NCI-H2171 treated with DMSO at 0.1 percent for 48 hours (cell line): ENCODE data around the gene NRXN3.
"Not testable (repeated sequence)": the region's sequence is repeated elsewhere in the genome, so short reads cannot be mapped to it uniquely, and the experiment has no call there.

Experiments
- DNase-seq: peaks from one replicate; lab custom pipeline; 2025; lab: John Stamatoyannopoulos, UW

The NRXN3 gene

DNA sequence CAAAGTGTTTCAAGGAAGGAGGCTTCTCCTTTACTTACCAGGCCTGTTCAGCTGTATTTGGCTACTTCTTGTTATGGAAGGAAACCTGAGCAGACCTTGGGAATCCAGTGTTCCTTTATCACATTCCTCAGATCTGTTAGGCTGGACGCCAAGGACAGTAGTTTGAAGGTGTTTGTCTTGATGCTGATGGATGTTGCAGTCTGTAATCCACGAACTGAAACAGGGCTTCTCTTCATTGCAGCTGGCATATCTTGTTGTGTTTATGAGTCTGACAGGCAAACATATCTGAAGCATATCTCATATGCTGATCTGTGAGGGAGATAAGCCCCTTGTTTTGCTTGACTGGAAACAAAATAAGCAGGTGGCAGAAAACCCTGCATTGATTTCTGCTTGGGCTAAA lies 904.3 kb downstream of the NRXN3 start:
- peak; percentile 75 for DNase-seq

DNA sequence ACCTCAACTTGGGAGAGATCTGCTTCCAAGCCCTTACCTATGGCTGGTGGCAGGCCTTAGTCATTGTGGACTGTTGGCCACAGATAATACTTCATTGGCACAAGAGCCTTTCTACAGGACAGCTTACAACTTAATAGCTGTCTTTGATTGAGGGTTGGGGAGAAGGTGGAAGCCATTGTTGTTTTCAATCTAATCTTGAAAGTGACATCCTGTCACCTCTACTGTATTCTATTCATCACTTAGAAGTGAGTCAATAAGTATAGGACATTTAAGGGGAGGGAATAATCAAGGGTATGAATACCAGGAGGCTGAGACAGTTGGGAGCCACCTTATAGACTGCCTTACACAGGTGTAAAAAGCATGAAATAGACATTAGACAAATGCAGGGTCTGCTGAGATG lies 906.3 kb downstream of the NRXN3 start:
- DNase-seq = no peak

DNA sequence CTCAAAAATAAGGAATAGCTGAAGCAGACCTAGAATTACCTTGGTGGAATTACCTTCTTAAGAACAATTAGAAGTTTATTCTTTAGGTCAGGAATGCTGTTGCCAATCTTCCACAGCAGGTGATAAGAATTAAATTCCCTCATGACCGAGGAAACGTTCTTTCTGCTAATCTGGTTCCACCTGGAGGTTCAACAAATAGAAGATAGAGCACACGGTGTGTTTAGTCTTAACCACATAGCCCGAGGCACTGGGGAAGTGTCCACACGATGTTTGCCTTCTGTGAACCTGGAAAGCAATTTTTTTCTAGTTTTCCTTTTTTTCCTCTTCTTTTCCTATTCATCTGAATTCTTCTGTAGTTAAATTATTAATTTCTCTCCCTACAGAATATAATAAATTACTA lies 906.9 kb downstream of the NRXN3 start:
- DNase-seq = no peak

- DNase-seq = no peak
These were observed 909.9 kb downstream of the NRXN3 start for GRCh38 chr14:79080040-79080439.

DNA sequence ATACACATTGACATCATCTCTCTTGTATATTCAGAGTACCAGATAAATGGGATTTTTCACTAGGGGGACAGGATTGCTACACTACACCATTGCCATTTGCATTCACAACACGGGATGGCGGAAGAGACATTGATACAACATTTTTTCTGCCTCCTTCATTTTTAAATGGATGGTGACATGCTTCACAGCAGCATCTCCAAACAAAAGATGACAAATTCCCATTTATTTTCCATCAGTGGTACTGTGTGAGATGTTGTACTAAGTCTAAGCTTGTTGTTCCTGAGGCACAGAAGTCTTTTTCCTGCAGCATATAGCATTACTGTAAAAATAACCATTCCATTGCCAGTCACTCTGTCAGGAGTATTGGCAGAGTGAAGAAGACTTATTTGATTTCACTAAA lies 912.7 kb downstream of the NRXN3 start:
- DNase-seq = no peak

- DNase-seq = no peak
These were observed 913.2 kb downstream of the NRXN3 start for GRCh38 chr14:79083356-79083755.

DNA sequence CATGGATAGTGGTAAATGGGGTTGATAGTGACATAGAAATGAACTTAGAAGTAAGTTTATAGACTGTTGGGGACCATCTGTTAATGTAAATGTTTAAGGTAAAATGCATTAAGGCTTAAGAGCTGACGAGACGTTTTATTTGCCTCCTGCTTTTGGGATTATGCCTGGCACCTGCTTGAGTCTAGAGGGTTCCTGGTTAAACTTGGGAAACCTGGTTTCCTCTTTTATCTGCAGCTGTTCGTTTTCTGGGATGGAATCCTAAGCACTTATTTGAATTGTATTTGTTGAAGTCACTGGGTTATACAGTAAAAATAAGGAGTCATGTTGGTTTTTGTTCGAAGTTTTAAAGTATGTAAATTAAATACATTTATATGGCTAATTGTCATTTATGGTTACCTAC lies 914.7 kb downstream of the NRXN3 start:
- DNase-seq = peak; percentile 28

GRCh38 chr14:79089576-79089975 lies 919.4 kb downstream of the NRXN3 start:
- no peak for DNase-seq

- DNase-seq = peak; percentile 38
These were observed 920.5 kb downstream of the NRXN3 start for GRCh38 chr14:79090641-79091180.

DNA sequence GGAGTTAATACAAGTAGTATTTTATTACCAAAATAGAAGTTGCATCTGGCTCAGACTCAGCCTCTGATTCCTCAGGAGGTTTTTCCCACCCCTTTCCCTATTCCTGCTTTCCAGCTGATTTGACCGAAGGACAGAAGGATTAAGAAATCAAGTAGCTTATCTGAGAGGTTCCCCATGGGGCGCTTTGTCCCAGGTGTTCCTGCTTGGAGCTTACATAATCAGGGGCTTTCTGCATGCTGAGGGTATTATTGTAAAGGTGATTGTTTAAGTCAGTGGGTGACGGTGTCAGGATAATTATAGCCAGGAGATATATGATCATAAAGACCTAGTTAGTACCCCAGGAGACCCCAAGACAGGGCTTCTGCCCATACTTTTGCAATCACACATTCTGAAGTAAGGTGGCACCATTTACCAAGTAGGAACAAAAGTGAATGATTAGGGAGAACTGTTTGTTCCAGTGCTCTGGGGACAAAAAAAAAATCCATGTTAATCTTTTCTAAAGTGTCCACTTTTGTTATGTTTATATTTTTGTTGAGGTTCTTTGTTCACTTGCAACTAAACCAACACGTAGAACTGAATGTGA lies 921.3 kb downstream of the NRXN3 start:
- peak; percentile 71 for DNase-seq

DNA sequence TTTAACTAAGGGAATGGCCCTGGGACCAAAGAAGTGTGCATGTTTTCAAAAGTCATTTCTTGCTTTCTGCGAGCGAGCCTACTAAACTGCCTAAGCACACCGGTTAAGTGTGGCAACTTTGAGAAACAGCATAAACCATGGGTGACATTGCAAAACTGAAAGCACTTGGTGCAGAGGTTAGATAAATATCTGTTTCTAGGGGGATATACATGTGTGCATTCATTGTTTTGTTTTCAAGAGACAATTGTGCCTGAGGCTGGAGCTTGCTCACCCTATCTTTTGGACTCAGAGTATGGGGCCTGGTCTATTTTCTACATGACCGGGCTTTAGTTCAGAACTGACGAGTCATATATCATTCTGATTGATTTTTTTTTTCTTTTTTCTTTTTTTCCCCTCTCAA lies 923.4 kb downstream of the NRXN3 start:
- no peak for DNase-seq

GRCh38 chr14:79094951-79095350 lies 924.8 kb downstream of the NRXN3 start:
- DNase-seq = no peak

DNA sequence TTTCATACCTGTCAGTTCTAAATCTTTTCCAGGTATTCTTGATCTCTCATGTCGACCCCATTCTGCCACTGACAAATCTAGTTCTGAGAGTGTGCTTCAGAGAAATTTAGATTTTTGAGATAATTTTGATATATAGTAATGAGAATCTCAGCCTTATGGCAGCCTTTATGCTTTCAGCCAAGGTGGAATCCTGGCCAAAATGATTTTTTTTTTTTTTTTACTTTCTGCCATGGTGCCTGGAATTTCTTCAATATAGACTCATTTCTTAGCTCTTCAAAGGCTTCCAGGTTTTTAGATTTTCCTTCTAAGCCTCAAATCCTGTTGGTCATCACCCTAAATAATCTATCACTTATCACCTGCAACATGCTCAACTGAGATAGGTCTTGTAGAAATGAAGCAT lies 926.6 kb downstream of the NRXN3 start:
- no peak for DNase-seq

DNA sequence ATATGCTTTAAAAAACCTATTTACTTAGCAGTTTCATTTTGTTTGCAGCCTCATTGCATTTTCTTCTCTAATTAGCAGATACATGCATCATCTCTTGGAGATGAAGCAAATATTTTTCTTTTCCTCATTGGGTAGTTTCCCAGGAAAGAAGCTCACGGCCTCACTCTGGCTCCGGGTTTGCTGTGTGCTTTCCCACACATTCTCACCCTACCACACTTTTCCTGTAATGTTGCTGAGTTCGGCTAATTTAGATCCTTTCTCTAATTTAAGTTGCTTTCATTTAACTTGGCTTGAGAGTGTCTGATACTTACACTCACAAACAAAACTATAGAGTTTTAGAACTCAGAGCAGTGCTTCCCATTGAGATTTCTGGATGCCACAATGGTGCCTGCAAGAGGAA lies 928.2 kb downstream of the NRXN3 start:
- no peak for DNase-seq

GRCh38 chr14:79100578-79100977 lies 930.4 kb downstream of the NRXN3 start:
- no peak for DNase-seq

GRCh38 chr14:79101388-79101787 lies 931.2 kb downstream of the NRXN3 start:
- DNase-seq = no peak

DNA sequence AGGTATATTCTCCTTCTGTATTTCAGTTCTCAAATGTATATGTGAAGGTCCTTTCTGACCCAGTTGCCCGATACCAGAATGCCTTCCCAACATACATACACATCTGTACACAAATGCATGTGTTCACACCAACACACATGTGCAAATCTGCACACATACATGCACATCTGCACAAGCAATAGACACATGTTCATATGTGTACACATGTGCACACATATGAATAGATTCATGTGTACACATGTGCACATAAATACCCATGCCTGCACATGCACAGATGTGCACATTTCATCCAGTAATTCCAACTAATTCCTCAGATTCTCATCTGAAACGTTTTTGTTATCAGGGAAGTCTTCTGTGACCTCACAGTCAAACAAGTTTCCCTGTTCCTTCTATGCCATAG lies 933.6 kb downstream of the NRXN3 start:
- no peak for DNase-seq

DNA sequence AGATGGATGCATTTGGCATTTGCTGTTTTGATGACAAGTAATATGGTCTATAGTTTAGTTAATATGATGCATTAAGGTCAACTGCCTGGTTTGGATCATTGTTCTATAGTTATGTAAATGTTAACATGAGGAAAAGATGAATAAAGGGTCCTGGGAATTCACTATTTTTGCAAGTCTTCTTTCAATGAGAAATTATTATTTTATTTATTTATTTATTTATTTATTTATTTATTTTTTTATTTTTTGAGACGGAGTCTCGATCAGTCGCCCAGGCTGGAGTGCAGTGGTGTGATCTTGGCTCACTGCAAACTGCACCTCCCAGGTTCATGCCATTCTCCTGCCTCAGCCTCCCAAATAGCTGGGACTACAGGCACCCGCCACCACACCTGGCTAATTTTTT lies 940.4 kb downstream of the NRXN3 start:
- not testable (repeated sequence) for DNase-seq

DNA sequence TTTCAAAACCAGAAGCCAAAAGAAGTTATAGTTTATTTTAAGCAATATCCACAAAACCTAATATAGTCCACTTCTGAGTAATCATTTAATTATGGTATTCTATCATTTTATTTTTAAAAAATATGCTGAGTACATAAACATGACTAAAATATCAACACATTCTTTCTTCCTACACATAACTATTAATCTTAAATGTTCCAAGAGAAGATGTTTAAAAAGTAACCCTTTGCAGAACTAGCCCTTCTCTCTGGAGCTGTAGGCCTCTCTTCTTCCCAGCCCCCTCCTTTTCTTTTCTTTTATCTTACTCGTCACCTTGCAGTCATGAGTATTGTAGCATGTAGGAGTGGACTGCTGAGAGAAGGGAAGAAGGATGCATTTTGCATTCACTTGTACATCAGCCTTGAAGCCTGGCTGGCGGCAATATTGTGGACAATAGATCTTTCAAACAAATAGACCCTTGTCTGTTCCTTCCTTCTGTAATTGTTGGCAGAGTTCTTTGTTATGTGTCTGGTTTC lies 941.9 kb downstream of the NRXN3 start:
- DNase-seq = no peak

GRCh38 chr14:79117561-79117960 lies 947.4 kb downstream of the NRXN3 start:
- DNase-seq = no peak

GRCh38 chr14:79118291-79118690 lies 948.1 kb downstream of the NRXN3 start:
- no peak for DNase-seq

DNA sequence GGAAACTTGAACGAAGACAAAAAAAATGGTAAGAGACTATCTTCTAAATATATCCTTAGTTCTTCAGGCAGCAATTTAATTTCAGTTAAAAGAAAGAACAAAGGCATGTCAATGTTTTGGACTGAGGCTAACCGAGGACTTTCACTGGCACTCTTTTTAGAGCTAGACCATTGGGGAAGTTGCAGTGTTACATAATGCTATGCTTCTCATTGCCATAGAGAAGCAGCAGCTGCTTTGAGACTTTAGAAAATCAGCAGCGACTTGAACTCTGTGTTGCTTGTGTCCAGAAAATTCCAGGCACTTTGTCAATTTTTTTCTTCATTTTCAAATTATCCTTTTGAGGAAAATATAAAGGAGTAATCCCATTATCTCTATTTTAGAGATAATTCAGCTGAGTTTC lies 964.2 kb downstream of the NRXN3 start:
- no peak for DNase-seq

- peak; percentile 16 for DNase-seq
These were observed 966.2 kb downstream of the NRXN3 start for GRCh38 chr14:79136071-79137044.
